GM18951 (cell line): Measurements from ENCODE around the gene YEATS4.

Source experiments
- POLR2A ChIP-seq: IDR thresholded peaks from 4 replicates; pipeline ENCODE4 v1.6.1; 2011; ENCODE audit warnings: mild to moderate bottlenecking; ENCODE audit not compliant: insufficient read length, insufficient read depth; ENCODE audit errors: extremely low read depth
- in situ Hi-C: fragments of 300-500 bp; cut with MboI; formaldehyde crosslinking; loops from one replicate; pipeline ENCODE4 v1.12.0; 2022; ENCODE audit warnings: low sequenced_read_pairs, mixed read lengths, inconsistent platforms; ENCODE audit not compliant: unreplicated experiment

YEATS4 gene

DNA sequence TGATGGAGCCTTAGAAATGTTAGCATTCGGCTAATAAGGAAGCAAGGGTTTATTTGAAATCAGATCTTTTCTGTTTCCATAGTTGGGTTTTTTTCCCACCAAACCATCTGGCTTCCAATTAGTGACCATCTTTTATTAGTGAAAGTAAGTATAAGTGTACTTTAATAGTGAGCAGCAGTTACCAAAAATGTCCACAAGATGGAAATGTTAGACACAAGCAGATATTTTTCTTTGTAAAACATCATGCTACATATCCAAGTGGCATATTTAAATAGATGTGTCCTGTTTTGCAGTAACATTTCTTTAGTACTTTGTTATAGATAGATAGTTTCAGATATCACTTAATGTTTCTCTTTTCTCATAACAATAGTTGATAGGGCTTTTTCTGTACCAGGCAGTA is 28.8 kb downstream of the YEATS4 start:
- TF ChIP-seq POLR2A, result no peak
- in situ Hi-C loops, result loop anchor here (25.0 kb wide), 1 partner anchor 174 kb away; no protein-coding TSS in a partner anchor

DNA sequence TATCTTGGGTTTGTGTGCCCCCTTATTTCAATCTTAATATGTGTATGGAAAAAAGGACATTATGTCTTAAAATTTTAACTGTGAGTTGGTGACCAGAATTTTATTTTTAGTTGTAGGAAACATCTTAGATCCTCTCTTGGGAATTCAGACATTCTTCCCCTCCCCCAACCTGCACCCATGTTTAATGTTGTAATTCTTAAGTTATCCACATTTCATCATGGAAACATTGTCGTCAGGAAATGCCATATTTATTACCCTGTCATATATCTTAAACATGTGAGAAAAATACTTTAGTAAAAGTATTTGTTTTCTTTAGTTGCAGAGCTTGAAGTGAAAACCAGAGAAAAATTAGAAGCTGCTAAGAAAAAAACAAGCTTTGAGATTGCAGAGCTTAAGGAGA is 30.3 kb downstream of the YEATS4 start:
- TF ChIP-seq POLR2A, result no peak
- in situ Hi-C loops, result loop anchor here (25.0 kb wide), 1 partner anchor 172 kb away; no protein-coding TSS in a partner anchor

DNA sequence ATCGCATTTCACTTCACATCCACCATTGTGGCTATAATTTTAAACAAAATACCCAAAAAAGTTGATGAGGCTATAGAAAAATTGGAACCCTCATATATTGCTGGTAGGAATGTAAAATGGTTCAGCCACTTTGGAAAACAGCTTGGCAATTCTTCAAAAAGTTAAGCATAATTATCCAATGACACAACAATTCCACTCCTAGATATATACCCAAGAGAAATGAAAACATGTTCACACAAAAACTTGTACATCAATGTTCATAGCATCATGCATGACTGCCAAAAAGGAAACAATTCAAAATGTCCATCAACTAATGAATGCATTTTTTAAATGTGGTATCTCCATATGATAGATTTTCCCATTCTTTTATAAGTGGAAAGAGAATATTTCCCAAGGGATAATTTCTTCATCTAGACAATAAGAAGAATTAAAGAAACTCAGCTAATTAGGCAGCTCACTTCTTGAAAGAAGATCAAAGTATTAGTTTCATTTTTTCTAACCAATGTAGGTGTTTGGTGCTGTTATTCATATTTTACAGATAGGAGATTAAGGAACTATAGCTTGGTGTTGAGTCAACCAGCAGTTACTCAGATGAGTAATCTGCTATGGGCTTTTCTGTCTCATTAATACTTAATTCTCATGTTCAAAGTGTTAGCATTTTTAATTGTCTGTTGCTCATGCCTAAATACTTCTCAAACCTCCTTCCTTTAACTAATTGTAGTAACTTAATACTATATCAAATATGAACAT is 32.8 kb downstream of the YEATS4 start:
- no peak for TF ChIP-seq POLR2A
- in situ Hi-C loops, result loop anchor here (25.0 kb wide), 1 partner anchor 170 kb away; no protein-coding TSS in a partner anchor

DNA sequence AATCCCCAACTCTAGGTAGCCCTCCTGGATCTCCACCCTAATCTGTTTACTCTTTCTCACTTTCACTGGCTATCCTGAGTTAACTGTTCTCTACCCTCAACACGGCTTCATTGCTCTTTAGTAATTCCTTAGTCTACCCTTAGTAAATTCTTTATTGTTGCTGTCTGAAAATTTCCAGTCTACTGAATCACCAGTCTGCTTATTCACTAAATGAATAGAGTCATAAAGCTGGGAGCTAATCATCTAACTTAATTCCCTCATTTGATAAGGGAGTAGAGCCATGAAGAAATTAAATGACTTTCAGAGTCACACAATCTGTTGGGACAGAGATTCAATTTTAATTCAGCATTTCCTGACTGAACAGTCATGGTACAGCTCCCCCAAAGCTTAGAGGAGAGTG is 36.5 kb downstream of the YEATS4 start:
- no peak for TF ChIP-seq POLR2A
- in situ Hi-C loops, result loop anchor here (25.0 kb wide), 1 partner anchor 166 kb away; no protein-coding TSS in a partner anchor

DNA sequence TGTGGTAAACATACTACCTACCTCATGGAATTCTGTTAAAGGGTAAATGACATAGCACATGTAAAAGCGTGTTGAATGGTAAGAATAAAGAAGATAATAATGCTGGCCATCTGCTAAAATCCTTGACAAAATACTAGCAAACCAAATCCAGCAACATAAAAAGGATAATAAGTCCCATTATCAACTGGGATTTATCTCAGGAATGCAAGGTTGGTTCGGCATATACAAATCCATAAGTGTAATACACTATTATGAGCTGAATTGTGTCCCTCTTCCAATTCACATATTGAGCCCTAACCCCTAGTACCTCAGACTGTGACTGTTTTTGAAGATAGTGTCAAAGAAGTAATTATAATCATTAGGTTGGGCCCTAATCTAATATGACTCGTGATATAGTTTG is 37.4 kb downstream of the YEATS4 start:
- in situ Hi-C loops, result loop anchor here (25.0 kb wide), 1 partner anchor 165 kb away; no protein-coding TSS in a partner anchor
- TF ChIP-seq POLR2A, result no peak

DNA sequence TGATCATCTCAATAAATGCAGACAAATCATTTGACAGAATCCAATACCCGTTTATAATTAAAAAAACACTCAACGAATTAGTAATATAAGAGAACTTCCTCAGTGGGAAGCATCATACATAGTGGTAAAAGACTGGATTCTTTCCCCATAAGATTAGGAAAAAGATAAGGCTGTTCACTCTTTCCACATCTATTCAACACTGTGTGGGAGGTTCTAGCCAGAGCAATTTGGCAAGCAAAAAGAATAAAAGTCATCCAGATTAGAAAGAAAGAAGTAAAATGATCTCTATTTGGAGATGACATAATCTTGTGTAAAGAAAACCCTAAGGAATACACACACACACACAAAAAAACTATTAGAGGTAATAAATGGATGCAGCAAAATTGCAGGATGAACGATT is 38.4 kb downstream of the YEATS4 start:
- in situ Hi-C loops, result loop anchor here (25.0 kb wide), 1 partner anchor 164 kb away; no protein-coding TSS in a partner anchor
- no peak for TF ChIP-seq POLR2A

DNA sequence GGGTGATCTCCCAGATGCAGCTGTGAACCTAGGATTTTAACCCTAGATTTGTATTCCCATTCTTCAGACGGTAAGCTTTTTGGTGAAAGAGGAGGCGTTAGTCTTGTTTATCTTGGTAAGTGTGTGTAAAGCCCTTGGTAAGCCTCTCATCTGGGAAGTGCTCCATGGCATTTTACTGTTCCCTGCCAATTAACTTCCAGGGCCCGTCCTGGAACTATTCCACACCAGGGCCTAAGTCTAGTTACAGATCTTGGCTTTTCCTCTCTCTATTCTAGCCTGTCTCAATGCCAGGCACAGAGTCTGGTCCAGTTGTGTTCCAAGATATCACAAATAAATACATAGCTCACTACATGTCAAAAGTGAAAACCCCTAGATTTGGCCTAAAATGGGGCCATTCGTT is 42.4 kb downstream of the YEATS4 start:
- in situ Hi-C loops, result no loop called here
- no peak for TF ChIP-seq POLR2A

DNA sequence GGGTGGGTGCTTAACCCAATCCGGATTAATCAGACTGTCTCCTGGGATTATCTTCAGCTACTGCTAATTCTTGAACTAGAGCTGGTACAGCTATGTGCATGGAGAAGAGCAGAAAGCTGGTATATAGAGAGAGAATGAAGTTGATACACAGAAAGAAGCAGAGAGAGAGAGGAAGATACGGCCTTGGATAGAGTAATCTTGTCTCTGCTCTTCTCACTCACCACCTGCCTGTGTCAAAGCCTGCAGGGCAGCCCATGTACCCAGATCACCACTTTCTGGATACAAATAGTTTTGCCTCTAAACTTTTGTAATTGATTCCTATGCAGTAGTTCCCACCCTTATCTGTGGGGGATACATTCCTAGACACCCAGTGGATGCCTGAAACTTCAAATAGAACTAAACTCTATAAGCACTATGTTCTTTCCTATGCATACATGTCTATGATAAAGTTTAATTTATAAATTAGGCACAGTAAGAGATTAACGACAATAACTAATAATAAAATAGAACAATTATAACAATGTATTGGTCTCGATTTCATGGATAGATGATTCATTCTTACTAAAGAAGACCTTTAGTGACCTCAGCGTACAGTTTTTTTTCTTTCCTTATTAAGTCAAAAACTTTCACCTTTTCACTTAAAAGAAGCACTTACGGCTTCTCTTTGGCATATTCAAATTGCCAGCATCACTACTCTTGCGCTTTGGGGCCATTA is 45.5 kb downstream of the YEATS4 start:
- TF ChIP-seq POLR2A, result no peak
- in situ Hi-C loops, result no loop called here

DNA sequence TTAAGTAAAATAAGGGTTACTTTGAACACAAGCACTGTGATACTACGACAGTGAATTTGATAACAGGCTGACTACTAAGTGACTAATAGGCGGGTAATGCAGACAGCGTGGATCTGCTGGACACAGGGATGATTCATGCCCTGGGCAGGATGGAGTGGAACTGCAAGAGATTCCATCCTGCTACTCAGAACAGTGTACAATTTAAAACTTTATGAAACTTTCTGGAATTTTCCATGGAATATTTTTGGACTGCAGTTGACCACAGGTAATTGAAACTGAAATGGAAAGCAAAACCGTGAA is 46.0 kb downstream of the YEATS4 start:
- in situ Hi-C loops, result no loop called here
- no peak for TF ChIP-seq POLR2A

DNA sequence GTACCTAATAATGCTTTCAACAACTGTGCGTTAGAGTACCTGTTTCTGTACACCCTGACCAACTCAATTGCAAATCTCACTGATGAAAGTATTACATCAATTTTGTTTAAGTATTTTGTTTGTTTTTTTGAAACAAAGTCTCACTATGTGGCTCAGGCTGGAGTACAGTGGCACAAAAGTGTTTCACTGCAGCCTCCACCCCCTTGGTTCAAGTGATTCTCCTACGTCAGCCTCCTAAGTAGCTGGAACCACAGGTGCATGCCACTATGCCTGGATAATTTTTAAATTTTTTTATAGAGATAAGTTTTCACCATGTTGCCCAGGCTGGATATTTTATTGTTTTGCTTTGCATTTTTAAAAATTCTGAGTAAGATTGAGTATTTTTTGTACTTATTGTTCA is 46.7 kb downstream of the YEATS4 start:
- in situ Hi-C loops, result no loop called here
- no peak for TF ChIP-seq POLR2A

DNA sequence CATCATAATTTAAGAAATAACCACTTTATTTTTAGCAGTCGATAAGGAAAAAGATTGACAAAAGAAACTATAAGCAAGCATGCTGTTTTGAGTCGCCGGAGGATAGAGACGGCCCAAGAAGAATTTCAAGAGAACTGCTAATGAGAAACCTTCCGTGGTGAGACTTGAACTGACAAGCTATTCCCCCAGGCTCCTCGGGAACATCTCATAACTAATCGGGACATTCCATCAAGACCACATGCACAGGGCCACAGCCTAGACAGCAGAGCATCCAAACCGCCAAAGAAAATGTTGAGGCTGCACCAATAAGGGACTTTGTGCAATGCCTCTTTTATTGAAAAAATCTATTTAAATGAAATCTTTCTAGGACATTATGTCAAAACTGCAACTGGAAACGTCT is 51.0 kb downstream of the YEATS4 start:
- no peak for TF ChIP-seq POLR2A
- in situ Hi-C loops, result no loop called here

DNA sequence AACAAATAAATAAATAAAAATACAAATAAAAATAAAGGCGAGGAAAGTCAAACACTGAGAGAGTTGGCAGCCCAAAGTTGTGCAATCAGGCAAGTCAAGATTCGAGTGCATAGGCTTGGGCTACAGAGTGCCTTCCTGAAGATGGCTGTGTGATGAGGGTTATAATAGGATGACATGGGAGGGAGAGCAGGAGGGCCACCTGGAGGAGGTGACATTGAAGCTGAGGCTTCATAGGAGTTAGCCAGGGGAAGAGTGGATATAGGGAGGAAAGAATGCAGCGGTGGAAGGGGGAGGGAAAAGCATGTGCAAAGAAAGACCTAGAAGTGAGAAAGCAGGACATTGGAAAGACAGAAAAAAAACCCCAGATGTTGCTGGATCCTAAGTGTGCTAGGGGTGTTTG is 53.1 kb downstream of the YEATS4 start:
- TF ChIP-seq POLR2A, result no peak

DNA sequence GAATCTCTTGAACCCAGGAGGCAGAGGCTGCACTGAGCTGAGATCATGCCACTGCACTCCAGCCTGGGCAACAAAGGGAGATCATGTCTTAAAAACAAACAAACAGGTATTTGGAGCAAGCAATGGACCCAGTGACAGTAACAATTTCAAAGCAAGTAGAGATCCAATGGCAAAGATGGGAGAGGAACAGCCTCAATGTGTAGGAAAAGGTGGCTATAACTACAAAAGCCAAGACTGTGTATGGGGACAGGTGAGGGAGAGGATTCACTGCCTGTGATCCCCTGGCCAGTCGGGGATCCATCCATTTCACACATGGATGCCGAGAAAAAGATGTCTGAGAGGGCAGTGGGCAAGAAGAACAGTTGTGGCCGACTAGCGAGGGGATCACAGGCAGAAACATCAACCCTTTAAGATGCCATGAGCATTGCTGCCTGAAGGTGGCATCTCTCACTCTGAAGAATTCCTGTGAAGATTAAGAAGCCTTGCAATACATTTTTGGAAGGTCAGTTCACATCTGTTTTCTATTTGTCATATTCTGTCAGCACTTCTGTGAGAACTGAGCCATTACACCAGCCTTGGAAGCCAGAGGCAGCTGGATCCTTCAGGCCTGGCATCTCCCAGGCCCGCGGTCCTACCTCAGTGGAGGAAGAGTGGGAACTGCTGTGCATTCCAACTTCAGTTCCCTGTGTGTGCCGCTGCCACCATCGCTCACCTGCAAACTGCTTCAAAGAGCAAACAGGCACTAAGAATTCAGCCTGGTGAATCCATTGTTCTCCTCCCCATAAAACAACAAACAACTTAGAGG is 56.1 kb downstream of the YEATS4 start:
- in situ Hi-C loops, result no loop called here
- TF ChIP-seq POLR2A, result no peak

More for the DNA sequence above, 53.1 kb downstream of the YEATS4 start:
- in situ Hi-C loops, result no loop called here
